ENCODE measurements around the gene SPATA19. TPM values are rescaled to one million over a fixed set of nuclear protein-coding genes. Genes with fewer than 3 reads are reported as not detected.

Gene SPATA19
- total RNA-seq, 4 donors from 2014 or later = 0.94 TPM; not detected in 3

DNA sequence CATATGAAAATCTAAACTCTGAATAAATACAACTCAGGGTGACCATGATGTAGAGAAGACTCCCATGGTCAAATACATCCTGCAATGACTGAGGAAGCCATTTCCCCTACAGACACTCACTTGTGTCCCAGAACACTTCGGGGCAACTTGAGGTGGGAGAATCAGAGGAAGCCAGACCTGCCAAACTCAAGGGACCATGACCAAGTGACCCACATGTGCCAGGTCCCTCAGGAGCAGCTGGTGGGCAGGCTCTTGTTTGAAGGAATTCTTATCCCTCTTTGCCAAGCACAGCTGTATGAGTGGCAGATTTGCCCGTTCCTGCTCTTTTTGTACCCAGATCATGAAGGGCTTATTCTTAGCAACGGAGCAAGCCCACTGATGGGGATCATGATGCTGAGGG lies 17.8 kb downstream of the SPATA19 start:
- Histone ChIP-seq H3K9me3 (no peaks in the 10 kb centered on the region), H3K27me3 (no peaks in the 10 kb centered on the region), H3K27ac (no peak overlapping the region), H3K4me3 (replicated peaks in 1 of 3) (no peak overlapping the region), H3K36me3 (no peaks in the 10 kb centered on the region), H3K4me1 (no peaks in the 10 kb centered on the region)
- no peak for DNase-seq
- TF ChIP-seq, protein P1, sequence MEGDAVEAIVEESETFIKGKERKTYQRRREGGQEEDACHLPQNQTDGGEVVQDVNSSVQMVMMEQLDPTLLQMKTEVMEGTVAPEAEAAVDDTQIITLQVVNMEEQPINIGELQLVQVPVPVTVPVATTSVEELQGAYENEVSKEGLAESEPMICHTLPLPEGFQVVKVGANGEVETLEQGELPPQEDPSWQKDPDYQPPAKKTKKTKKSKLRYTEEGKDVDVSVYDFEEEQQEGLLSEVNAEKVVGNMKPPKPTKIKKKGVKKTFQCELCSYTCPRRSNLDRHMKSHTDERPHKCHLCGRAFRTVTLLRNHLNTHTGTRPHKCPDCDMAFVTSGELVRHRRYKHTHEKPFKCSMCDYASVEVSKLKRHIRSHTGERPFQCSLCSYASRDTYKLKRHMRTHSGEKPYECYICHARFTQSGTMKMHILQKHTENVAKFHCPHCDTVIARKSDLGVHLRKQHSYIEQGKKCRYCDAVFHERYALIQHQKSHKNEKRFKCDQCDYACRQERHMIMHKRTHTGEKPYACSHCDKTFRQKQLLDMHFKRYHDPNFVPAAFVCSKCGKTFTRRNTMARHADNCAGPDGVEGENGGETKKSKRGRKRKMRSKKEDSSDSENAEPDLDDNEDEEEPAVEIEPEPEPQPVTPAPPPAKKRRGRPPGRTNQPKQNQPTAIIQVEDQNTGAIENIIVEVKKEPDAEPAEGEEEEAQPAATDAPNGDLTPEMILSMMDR (IDR thresholded peaks at IDR 0.05) = no peak
- no peak for TF ChIP-seq POLR2A (IDR thresholded peaks at IDR 0.05)
- 62 to 63% methylated on average over 3 of the region's 3 CpGs for WGBS, 2 donors
- intact Hi-C loops (cut with DNase I) = no loop called here

GRCh38 chr11:133826866-133827265 lies 18.4 kb downstream of the SPATA19 start:
- intact Hi-C loops (cut with DNase I) = no loop called here
- WGBS, 2 donors = 88 to 91% methylated on average over 4 of the region's 4 CpGs
- TF ChIP-seq, protein P1 (IDR thresholded peaks at IDR 0.05) = no peak
- no peak for TF ChIP-seq POLR2A (IDR thresholded peaks at IDR 0.05)
- no peaks in the 10 kb centered on the region for H3K4me1 ChIP-seq
- no peaks in the 10 kb centered on the region for H3K36me3 ChIP-seq
- H3K9me3 ChIP-seq = no peaks in the 10 kb centered on the region
- H3K27ac ChIP-seq = no peak overlapping the region
- no peak for DNase-seq
- H3K27me3 ChIP-seq = no peaks in the 10 kb centered on the region
- no peak overlapping the region for H3K4me3 ChIP-seq (replicated peaks in 1 of 3)

DNA sequence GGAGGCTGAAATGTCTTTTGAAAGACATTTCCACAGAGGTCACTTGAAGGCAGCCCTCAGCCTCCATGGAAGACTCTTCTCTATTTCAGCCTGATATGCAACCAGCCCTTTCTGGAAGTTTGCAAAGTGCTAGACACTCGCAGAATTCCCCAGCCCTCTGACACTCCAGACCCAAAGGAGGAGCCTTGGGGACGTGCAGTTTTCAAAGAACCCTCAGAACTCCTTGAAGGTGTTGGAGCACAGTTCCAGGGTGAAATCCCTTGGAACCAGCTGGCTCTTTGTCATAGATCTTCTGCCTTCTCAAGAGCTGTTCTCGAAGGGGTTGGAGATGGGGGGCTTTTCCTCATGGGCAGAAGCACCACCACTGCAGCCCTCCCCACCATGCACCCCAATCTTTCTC lies 19.6 kb downstream of the SPATA19 start:
- no peak for DNase-seq
- no peak overlapping the region for H3K4me3 ChIP-seq (replicated peaks in 1 of 3)
- H3K36me3 ChIP-seq = no peaks in the 10 kb centered on the region
- 48 to 54% methylated on average over 2 to 3 of the region's 3 CpGs for WGBS, 2 donors
- H3K27me3 ChIP-seq = no peaks in the 10 kb centered on the region
- H3K27ac ChIP-seq = no peak overlapping the region
- intact Hi-C loops (cut with DNase I) = no loop called here
- TF ChIP-seq, protein P1 (IDR thresholded peaks at IDR 0.05) = no peak
- TF ChIP-seq POLR2A (IDR thresholded peaks at IDR 0.05) = no peak
- H3K4me1 ChIP-seq = no peaks in the 10 kb centered on the region
- H3K9me3 ChIP-seq = no peaks in the 10 kb centered on the region

GRCh38 chr11:133825156-133825555 lies 20.2 kb downstream of the SPATA19 start:
- Histone ChIP-seq H3K27ac (no peak overlapping the region), H3K9me3 (no peaks in the 10 kb centered on the region), H3K27me3 (no peaks in the 10 kb centered on the region), H3K4me1 (no peaks in the 10 kb centered on the region), H3K4me3 (replicated peaks in 1 of 3) (no peak overlapping the region), H3K36me3 (no peaks in the 10 kb centered on the region)
- DNase-seq = no peak
- intact Hi-C loops (cut with DNase I) = no loop called here
- TF ChIP-seq, protein P1 (IDR thresholded peaks at IDR 0.05) = no peak
- no peak for TF ChIP-seq POLR2A (IDR thresholded peaks at IDR 0.05)
- 89 to 91% methylated on average over 11 of the region's 11 CpGs for WGBS, 2 donors

DNA sequence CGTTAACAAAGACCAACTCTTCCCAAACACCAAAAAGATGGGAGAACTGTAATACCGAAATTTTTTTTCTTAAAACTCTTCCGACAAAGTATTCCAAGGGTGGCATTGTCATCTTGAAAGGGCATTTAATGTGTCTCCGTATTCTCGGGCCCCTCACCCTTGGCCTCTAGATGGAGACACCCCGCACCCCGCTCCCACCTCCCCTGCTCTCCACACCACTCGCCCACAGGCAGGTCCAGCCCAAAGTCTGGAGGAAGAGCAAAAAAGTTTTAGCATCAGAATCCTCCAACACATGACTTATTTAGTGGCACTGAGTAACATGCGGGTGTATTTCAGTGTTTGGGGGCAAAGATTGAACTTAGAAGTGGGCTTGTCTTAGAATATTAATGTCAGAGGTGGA lies 20.7 kb downstream of the SPATA19 start:
- Histone ChIP-seq H3K9me3 (no peaks in the 10 kb centered on the region), H3K27me3 (no peaks in the 10 kb centered on the region), H3K4me1 (no peaks in the 10 kb centered on the region), H3K4me3 (replicated peaks in 1 of 3) (no peak overlapping the region), H3K27ac (no peak overlapping the region), H3K36me3 (no peaks in the 10 kb centered on the region)
- 78 to 80% methylated on average over 9 of the region's 9 CpGs for WGBS, 2 donors
- TF ChIP-seq, protein P1 (IDR thresholded peaks at IDR 0.05) = no peak
- no peak for TF ChIP-seq POLR2A (IDR thresholded peaks at IDR 0.05)
- DNase-seq = no peak
- intact Hi-C loops (cut with DNase I) = no loop called here
